DMS114 treated with DMSO at 0.1 percent for 48 hours (cell line): ENCODE measurements around the gene TPCN2.
A peak's percentile ranks its signal among the peaks of the same experiment; 100 is the strongest.

Experiments
- DNase-seq: peaks from one replicate; lab custom pipeline; 2025; ENCODE audit not compliant: unreplicated experiment; lab: John Stamatoyannopoulos, UW

Gene TPCN2

DNA sequence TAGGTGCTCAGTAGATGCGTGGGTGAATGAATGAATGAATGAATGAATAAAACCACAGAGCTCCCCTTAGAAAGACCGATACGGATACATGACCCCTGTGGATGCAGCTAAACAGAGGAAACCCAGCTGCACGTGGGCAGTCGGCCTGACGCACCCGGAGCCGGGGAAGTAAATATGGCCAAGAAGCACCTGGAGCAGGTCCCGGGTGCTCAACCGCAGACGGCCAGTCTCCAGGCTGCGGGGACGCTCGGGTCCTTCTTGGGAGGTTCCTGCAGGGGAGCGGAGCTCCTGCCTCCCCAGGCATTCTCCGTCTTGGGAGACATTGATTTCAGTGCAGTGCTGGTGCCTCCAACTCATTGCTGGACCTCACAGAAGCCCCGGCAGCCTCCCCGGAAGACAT, 11.7 kb upstream of the TPCN2 start:
- DNase-seq = no peak

DNA sequence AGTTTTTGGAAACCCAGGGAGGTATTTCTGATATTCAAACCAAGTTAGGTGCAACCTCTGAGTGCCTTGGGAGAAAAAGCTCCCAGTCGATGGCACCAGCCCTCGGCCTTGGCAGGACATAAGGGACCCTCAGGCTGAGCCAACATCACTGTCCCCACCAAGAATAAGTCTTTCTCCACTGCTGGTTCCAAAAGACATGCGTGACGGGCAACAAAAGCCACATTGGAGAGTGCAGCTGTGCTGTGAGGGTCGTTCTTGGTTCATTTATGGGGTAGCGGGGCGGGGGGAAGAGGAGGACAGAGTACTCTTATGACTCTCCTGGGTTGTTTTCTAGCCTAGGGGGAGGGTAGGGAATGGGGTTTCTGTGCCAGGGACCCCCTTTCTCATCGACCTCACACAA, 11.2 kb upstream of the TPCN2 start:
- DNase-seq = no peak

DNA sequence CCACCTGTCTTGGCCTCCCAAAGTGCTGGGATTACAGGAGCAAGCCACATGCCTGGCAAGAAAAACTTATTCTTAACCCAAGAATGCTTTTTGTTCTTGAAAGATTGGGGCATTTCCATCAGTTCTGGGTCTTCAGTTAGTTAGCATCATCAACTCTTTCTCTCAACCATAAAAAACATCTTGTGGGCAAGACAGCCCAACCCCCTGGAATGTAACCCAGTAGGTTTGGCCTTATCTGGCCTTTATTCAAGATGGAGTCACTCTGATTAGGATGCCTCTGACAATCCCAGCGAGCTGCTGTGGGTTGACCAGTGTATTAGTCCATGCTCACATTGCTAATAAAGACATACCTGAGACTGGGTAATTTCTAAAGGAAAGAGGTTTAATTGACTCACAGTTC, 9.2 kb upstream of the TPCN2 start:
- no peak for DNase-seq

DNA sequence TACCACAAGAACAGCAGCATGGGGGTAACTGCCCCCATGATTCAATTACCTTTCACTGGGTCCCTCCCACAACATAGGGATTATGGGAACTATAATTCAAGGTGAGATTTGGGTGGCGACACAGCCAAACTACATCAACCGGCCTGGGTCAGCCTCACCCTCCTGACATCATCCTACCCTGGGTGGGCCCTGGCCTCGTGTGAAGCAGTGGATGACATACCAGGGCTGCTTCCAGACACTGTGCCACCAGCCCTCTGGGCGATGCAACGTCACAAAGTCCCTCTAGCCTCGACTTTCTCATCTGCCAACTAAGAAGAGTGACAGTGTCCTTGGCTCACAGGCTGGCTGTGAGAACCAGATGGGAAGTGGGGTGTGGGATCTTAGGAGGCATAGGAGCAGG, 8.7 kb upstream of the TPCN2 start:
- DNase-seq = no peak

DNA sequence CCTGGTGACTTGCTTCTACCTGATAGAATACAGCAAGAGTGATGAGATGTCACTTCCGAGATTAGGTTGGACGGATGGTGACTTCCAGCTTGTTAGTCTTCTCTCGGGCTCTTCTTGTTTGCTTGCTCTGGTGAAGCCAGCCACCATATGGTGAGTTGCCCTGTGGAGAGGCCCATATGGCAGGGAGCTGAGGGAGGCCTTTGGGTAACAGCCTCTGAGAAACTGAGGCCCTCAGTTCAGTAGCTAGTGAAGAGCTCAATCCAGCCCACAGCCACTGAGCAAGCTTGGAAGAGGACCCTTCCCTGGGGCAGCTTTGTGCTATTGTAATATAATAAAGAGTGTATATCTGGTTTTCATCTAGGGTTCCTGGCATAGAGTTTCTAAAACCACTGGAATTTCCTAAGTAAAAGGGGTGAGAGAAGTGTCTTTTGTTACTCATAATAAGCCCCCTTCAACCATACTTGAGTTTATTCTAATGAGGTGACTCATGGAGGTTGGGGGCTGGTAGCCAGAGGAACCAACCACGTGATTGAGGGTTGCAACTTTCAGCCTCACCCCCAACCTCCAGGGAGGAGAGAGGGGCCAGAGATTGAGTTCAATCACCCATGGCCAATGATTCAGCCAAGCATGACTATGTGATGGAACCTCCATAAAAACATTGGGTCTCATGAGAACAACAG, 8.0 kb upstream of the TPCN2 start:
- no peak for DNase-seq

DNA sequence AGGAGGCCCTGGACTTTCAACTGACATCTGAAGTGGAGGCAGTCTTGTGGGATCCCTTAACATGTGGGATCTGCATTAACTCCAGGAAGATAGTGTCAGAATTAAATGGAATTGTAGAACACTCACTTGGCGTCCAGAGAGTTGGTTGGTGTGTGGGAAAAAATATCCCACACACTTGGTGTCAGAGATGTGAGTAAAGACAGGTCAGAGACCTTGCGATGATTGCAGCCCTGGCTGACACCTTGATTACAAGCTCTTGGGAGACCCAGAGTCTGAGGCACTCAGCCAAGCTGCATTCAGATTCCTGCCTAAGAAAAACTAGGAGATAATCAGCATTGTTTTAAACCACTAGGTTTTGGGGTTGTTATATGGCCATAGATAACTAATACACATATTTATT, 7.2 kb upstream of the TPCN2 start:
- no peak for DNase-seq

DNA sequence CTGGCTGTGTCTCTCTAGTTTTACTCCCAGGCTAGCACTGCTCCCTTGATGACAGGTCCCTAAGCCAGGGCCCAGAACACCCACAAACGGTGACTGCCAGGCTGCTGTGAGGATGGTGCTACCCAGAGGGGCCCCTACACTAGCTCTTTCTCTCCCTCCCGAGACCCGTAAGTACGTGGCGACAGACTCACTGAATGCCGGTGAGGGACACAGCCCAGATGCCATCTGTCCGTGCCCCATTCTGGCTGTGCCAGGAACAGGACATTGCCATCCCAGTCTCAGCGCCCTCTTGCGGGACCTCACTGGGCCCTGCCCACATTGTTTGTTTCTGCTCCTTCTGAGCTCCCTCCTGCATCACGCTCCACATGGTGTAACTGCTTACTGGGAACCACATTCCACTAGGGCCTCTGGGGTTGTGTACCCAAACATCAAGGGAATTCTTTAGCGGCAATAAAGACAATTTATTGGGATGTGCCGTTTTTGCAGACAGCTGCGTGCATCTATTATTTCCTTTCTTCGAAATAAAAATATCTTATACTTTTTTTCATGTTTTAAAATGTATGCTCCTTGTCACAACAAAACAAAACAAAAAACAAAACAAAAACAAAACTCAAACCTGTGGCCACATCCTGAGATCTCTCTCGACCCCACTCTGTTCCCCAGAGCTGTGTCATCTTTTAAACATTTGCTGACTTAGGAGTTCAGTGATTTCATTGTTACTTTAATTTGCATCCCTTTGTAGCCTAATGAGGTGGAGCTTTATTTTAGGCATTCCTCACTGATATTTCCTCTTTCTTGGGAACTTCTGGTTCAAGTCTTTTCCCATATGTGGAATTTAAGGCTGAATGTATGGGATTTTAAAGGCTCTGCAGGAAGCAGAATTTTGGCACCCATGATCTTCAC, 4.4 kb upstream of the TPCN2 start:
- DNase-seq = peak; percentile 95

DNA sequence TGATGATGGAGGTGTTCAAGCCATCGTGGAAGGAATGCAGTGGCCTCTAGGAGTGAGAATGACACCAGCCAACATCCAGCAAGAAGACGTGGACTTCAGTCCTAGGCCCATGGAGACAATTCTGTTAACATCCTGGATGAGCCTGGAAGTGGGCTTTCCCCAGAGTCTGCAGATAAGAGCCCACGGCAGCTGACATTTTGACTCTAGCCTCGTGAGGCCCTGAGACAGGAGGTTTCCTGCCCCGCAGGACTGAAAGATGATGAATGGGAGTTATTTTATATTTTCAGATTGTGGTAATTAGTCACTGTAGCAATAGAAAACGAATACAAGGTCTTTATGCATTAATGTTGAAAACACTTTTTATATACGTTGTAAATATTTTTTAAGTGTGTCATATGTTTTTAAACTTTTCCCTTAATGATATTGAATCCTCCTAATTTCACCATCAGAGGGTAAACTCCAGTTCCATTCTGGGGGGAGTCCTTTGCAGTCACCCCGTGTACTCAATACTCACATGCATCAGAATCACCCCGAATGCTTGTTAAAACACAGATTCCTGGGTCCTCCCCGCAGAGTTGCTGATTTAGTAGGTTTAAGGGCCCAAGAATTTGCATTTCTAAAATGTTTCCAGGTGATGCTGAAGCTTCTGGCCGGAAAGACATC, 570 bp upstream of the TPCN2 start:
- DNase-seq = no peak

DNA sequence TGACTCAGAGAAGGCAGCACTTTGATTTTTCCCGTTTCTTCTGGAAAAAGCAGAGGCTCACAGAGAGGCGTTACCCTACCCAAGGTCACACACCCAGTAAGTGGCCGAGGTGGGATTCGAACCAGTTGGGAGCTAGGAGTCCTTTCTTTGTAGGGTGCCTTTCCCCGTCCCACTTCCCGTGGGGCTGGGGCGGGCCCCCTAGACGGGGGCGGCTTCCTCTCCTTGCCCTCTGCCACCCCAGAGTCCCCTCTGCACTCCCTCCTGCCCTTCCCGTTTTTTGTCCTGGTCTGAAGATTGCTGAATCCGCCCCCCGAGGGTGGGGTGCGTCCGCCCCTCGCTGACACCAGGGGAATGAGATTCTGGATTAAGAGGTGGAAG, 747 bp downstream of the TPCN2 start:
- no peak for DNase-seq

DNA sequence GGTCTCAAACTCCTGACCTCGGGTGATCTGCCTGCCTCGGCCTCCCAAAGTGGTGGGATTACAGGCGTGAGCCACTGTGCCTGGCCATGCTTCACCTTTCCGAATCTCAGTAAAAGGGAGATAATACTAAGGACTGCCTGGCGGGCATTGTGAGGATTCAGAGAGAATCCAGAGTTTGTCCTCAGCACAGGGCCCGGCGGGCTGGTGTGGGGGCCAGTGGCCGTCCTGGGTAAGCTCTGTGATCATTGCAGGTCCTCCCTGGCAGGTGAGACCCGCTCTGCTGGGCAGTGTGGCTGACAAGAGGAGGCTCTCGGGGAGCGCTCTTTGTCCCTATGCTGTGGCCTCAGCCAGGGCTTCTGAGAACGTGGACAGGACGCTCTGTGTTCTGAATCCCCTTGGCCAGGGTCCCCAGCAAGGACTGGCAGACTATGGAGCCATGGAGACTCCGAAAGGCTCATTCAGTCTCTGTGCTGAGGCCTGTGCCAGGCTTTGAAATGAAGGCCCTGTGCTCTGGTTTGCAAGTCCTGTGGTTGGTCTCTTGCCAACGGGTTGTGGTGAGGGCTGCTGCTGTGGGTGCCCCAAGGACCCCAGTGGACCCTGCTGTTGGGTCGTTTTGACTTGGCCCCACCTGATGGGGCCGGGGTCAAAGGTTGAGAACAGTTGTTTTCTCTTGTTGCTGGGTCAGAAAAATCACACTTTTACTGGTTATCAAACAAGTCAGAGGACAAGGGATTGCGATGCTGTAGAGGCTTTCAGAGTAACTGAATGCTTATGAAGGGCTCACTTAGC, 2.1 kb downstream of the TPCN2 start:
- no peak for DNase-seq

DNA sequence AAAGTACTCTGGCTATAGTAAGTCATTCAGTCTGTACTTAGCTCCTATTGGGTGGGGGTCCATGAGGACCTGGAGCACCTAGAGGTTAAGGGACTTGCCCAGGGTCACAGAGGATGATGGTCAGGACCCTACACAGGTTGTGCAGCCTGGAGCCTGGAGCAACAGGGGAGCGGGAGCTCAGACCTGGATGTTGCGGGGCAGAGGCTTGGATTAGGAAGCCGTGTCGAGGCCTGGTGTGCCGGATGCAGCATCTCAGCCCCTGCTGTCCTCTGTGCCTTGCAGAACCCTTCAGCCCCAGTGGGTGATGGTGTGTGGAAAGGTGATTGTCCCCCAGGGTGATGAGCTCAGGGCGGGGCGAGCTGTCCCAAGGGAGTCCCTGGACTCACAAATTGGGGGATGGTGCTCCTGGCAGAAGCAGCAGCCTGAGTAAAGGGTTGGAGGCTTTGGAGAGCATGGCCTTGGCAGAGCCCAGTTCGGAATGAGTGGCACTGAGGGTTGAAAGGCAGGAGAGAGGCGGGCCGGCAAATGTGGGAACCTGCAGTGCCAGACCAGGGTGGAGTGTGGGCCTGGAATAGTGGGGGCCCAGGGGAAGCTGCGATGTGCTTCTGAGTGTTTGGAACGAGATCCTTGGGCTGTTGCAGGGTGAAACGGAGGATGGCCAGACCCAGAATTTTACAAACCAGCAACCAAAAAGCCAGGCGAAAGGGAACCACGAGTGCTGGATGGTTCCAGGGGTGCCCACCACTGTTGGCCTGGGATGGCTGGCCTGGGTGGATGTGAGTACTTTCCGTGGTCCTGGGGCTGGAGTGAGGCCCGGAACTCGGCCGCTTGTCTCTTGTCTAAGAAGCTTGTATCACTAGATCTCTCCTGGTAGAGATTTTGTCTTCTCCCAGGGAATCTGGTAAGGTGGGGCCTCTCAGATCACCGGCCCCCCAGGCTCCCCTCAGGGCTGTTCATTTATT, 2.9 kb downstream of the TPCN2 start:
- no peak for DNase-seq

DNA sequence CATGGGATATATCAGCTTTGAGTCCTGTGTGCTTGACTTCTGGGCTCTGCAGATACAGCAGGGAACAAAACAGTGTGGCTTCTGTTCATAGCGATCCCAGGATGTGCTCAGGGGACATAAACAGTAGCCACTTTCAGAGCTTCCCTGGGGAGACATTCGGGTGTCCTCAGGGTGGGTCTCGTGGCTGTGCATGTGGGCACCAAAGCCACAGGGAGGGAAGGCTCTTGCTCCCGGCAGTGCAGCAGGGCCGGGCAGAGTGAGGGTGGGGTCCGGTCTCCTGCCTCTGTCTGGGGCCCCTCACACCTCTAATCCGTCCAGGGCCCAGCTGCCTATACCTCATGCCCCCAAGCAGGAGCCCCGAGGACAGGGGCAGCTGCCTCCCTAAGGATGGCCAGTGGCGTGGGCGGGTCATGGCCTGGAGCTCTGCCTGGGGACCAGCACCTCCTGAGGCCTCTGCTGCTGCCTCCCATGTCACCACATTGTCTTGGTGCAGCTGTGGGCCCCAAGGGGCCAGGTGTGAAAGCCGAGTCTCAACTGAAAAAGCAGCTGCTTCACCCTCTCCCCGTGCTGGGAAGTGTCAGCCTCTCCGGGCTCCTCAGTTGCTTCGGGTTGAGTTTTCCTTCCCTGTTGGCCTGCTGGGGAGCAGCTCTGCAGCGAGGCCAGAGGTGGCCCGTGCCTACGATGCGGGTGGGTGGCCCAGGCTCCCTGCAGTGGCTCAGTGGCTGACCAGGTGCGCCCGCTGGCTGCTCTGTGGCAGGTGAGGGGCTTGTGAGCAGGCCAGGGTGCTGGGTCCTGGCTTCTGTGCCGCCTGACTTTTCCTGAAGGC, 3.8 kb downstream of the TPCN2 start:
- no peak for DNase-seq

DNA sequence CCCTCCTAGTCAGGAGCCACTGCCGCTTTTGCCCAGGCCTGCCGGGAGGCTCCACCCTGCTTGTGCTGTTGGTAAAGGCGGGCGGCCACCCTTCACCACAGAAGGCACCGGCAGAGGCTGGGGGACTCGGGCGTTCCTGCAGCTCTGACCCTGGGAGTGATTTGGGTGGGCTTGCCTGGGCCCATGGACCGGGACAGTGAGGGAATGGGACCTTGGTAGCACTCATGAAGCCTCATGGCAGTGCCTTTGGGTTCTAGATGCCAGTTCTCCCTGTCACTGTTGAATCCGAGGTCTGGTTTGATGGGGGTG, 4.4 kb downstream of the TPCN2 start:
- DNase-seq = no peak

DNA sequence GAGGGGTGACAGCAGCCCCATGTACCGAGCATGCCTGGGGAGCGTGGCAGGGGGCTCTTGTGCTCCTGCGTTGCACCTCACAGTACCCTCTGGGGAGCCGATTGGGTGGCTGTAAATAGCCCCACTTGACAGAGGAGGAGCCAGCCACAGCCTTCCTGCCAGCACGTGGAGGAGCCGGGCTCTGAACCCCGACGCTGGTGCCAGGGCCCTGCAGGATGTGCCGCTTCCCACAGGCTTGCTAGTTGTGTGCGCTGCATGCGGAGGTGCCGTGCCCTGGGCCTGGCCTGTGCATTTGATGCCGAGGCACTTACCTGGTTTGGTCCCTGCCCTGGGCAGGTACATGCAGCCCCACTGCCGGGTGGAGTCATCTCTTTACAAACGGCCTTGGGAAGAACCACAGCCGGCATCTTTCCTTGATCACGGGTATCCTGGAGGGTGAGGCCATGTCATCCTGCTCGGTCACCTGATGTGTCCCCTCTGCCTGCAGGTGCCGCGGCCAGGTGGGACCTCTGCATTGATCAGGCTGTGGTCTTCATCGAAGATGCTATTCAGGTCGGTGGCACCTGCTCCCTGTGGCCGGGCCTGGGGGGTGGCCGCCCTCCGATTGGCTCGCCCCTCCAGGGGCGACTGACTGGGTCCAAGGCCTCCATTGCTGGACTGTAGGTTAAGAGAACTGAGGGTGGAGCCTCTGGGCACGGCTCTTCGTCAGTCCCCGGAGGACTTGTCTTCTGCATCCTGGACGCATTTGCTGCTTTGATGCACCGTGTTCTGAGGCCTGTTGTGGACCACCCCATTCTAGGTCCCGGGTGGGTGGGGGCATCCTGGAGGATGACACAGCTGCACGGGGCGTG, 5.0 kb downstream of the TPCN2 start:
- no peak for DNase-seq

DNA sequence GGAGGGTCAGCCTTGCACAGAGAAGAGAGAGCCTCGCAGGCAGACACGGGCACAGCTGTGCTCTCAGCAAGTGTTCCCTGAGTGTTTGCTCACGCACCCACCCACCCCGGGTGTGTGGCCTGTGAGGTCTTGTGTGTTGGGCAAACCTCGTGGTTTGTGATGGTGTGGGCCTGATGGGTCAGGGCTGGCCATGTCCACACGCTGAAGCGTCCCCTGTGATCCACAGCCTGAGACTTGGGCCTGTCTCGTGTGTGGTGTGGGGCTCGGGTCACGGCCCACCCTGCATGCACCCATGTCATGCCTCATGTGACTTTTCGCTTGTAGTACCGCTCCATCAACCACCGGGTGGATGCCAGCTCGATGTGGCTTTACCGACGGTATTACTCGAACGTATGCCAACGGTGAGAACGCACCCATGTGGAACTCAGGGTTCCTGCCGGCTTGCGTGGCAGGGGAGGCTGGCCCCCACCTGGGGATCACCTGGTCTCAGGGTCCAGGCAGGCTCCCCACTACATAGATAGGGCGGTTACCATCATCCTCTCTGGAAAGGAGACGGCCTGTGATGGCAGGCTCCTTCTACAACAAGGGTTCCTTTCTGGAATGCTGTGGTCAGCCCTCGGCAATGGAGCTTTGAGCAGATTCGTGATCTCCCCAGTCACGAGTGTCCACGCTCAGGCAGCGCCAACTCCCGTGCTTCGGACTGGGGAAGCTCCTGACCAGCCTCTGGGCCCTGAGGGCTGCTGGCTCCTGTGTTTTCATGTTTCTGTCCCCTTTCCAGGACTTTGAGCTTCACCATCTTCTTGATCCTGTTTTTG, 5.9 kb downstream of the TPCN2 start:
- no peak for DNase-seq

DNA sequence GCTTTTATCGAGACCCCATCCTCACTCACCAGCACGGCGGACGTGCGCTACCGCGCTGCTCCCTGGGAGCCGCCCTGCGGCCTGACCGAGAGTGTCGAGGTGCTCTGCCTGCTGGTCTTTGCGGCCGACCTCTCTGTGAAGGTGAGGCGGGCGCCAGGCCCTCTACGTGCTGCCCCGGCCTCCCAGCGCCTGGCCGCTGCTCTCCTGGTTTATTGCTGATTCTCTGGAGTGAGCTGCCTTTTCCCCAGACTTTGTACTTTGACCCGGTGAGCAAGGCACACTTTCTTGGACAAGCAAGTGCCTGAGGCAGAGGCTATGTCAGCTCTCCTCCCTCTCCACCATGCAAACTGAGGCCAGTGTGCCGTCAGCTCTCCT, 6.5 kb downstream of the TPCN2 start:
- DNase-seq = no peak

DNA sequence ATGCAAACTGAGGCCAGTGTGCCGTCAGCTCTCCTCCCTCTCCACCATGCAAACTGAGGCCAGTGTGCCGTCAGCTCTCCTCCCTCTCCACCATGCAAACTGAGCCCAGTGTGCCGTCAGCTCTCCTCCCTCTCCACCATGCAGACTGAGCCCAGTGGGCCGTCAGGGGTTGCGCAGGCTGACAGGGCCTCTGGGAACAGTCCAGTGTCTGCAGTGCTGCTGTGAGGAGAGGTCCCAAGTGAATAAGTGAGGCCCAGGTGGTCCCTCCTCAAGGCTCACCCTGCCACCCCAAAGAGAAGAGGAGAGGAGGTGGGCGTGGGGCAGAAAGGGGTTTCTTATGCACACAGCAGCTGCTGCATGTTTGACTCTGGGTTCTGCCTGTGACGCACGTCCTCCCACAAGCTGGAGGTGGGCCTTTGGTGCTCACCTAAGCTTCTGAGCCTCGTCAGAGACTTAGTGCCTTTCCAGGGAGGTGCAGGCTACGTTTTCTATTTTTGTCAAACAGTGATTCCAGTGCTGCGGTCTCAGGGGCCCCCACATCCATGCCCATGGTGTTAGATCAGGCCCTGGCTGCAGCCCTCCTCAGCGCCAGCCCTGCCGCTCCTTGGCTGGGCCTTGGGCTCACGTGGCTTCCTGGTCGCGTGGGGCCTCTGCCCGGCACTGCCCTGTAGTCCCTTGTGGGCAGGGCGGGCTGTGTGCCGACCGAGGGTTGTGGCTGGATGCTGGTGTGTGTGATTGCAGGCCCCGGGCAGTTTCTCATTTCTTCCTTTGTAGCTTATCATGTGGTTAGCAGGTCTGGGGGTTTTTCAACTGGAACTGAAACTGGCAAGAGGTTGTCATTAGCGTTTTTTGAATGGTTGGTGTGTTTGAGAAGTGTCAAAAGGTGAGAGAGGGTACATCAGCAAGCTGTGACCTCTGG, 7.1 kb downstream of the TPCN2 start:
- no peak for DNase-seq
